Measurements from ENCODE around the gene CRB3. TPM values are rescaled to one million over a fixed set of nuclear protein-coding genes. Genes with fewer than 3 reads are reported as not detected.

Gene CRB3
- total and polyA plus RNA-seq, 2 of the 4 experiments (the other 2 are of a cell fraction) = not detected

GRCh38 chr19:6489278-6490061 lies 25.4 kb downstream of the CRB3 start:
- Histone ChIP-seq H3K23ac (ENCODE audit: low read depth, low read length) (no peak overlapping the region), H4K91ac (ENCODE audit: insufficient read depth, low read depth, low read length) (no peak overlapping the region), H2AK5ac (ENCODE audit: low read depth, low read length) (no peak overlapping the region), H3K4me1 (ENCODE audit: control insufficient read depth, insufficient read depth, low read length) (no peaks in the 10 kb centered on the region), H3K9ac (ENCODE audit: low read depth, low read length) (no peak overlapping the region), H3K4me3 (ENCODE audit: insufficient read depth, low read depth, low read length) (no peak overlapping the region), H3K27ac (ENCODE audit: insufficient read depth, low read length) (no peak overlapping the region), H2BK15ac (ENCODE audit: low read depth, low read length) (no peak overlapping the region), H2AK9ac (replicated peaks; ENCODE audit: low read depth, low read length, poor library complexity) (no peak overlapping the region), H3K4me2 (ENCODE audit: low read depth, low read length) (no peak overlapping the region), H3K4ac (ENCODE audit: low read depth, low read length) (no peak overlapping the region), H2AFZ (replicated peaks; ENCODE audit: low read length, poor library complexity) (peak overlapping the region; percentile 34), H3K79me1 (ENCODE audit: low read depth in 1 of 2, low read length in 2 of 2) (no peaks in the 10 kb centered on the region), H3K18ac (ENCODE audit: low read depth, low read length) (no peak overlapping the region), H3K9me3 (ENCODE audit: control insufficient read depth, insufficient read depth, low read length) (peaks cover 10% of the 10 kb centered on the region), H3K27me3 (ENCODE audit: control insufficient read depth, insufficient read depth, low read length) (no peaks in the 10 kb centered on the region), H4K20me1 (ENCODE audit: insufficient read depth, low read length) (no peaks in the 10 kb centered on the region), H3K14ac (replicated peaks; ENCODE audit: low read depth, low read length) (no peak overlapping the region), H3K36me3 (ENCODE audit: control insufficient read depth, insufficient read depth, low read length) (no peaks in the 10 kb centered on the region), H2BK120ac (ENCODE audit: low read depth, low read length) (no peak overlapping the region), H3K9me1 (ENCODE audit: insufficient read depth, low read length) (no peaks in the 10 kb centered on the region), H4K8ac (ENCODE audit: low read depth in 2 of 2, low read length in 2 of 2) (no peak overlapping the region), H2BK20ac (ENCODE audit: low read depth, low read length) (no peak overlapping the region), H3K56ac (ENCODE audit: extremely low read depth, insufficient read depth, low read length) (no peak overlapping the region), H2BK5ac (ENCODE audit: low read depth, low read length, poor library complexity, severe bottlenecking) (no peak overlapping the region), H4K5ac (ENCODE audit: low read depth, low read length) (no peak overlapping the region)
- TF ChIP-seq FOS (IDR thresholded peaks at IDR 0.05; ENCODE audit: low read depth, low read length) (no peak), NFE2L2 (IDR thresholded peaks at IDR 0.05; ENCODE audit: low read depth, low read length) (no peak), CTCF (conservative IDR thresholded peaks at IDR 0.05; ENCODE audit: low read depth, low read length) (no peak), MAZ (IDR thresholded peaks at IDR 0.05; ENCODE audit: borderline replicate concordance, low read depth, low read length) (no peak), BHLHE40 (IDR thresholded peaks at IDR 0.05; ENCODE audit: low read depth, low read length) (no peak), POLR2A (IDR thresholded peaks at IDR 0.05; ENCODE audit: low read depth, low read length) (no peak), RCOR1 (IDR thresholded peaks at IDR 0.05; ENCODE audit: insufficient replicate concordance, low read length) (no peak)
- in situ Hi-C loops (cut with MboI; ENCODE audit: low sequenced_read_pairs) = no loop called here
- ChIA-PET CTCF (no interaction called here), POLR2A (ENCODE audit: unreplicated experiment) (no interaction called here)
- ATAC-seq (ENCODE audit: low read depth) (no peak), DNase-seq (no peak)
- intact Hi-C loops (cut with micrococcal nuclease) = no loop called here
- no CpG with 5 or more reads among the region's 15 CpGs for WGBS, 2 experiments (ENCODE audit: extremely low coverage in 2 of 2, insufficient read length in 1 of 2)
- dilution Hi-C loops (cut with HindIII; ENCODE audit: low sequenced_read_pairs, unreplicated experiment) = no loop called here
- BruUV-seq (replicated peaks) = no TSS peak
